ENCODE measurements around the gene HNRNPA1. TPM values are rescaled to one million over a fixed set of nuclear protein-coding genes. Genes with fewer than 3 reads are reported as not detected.
"Not testable (repeated sequence)": the region's sequence is repeated elsewhere in the genome, so short reads cannot be mapped to it uniquely, and the experiment has no call there.

The HNRNPA1 gene
- total RNA-seq, 1 experiment from 2014 or later = 606 TPM

DNA sequence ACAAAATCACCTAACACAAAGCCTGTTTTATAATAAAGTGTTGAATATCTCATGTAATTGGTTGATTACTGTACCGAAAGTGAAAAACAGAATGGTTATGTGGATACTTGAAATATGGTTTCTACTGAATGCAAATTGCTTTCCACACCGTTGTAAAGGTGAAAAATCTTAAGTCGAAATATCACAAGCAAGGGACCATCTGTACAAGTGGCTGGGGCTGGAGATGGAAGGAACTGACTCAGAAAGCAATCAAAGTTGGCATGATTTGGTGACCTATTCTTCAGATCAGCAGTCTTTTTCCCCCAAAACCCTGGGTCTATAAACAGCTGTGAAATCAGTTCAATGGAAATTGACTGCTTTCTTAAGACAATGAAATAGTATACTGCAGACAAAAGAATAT lies 4.2 kb upstream of the HNRNPA1 start:
- DNase-seq (ENCODE audit: low read depth) = no peak

DNA sequence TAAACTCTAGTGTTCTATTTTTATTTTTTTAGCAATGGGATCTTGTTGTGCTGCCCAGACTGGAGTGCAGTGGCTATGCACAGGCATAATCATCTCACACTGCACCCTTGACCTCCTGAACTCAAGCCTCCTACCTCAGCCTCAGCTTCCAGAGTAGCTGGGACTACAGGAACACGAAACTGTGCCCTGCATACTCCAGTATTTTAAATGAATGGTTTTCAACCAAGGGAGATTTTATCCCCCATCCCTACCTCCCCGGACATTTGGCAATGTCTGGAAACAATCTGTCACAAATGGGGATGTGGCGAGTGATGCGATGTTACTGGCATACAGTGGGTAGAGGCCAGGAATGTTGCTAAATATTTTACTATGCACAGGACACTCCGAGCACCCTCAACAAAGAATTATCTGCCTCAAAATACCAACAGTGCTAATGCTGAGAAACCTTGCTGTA lies 2.7 kb upstream of the HNRNPA1 start:
- peak; percentile 62 for DNase-seq (ENCODE audit: low read depth)

DNA sequence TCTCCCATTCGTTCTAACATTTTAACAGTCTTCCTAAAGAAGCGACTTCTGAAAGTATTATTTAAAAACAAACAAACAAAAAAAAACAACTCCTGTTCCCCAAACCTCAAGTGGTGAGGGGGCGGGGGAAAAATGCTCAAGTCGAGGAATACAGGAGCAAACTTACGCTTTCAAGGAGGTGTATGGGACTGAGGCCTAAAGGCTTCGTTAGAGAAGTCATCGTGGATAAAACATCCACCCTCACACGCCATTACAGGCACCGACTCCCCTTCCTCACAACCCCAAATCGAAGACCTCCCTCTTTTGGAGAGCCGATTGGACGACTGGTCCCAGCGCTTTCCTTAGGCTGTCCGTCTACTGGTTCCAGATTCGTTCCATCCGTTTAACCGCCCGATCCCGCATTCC lies 1.3 kb upstream of the HNRNPA1 start:
- DNase-seq (ENCODE audit: low read depth) = no peak

- peak; percentile 100 for DNase-seq (ENCODE audit: low read depth)
Observed at GRCh38 chr12:54279632-54280467, 676 bp upstream of the HNRNPA1 start, which contains the start of gene CBX5. Gene CBX5, minus strand, starts transcription at chr12:54280122. Its CDS starts 22,472 bp downstream, at chr12:54257650.

- not testable (repeated sequence) for DNase-seq (ENCODE audit: low read depth)
Observed at GRCh38 chr12:54281261-54281638, 724 bp downstream of the HNRNPA1 start.

DNA sequence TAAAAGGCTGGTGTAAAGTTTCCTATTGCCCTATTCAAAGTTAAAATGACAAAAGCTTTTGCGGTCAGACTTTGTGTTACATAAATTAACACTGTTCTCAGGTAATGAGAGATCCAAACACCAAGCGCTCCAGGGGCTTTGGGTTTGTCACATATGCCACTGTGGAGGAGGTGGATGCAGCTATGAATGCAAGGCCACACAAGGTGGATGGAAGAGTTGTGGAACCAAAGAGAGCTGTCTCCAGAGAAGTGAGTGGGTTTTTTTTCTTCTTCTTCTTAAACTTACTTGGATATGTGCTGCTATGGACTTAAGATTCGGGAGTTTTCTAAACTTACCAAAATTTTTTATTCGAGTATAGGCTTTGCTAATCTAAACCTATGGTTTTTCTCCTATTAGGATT lies 1.2 kb downstream of the HNRNPA1 start:
- DNase-seq (ENCODE audit: low read depth) = not testable (repeated sequence)

DNA sequence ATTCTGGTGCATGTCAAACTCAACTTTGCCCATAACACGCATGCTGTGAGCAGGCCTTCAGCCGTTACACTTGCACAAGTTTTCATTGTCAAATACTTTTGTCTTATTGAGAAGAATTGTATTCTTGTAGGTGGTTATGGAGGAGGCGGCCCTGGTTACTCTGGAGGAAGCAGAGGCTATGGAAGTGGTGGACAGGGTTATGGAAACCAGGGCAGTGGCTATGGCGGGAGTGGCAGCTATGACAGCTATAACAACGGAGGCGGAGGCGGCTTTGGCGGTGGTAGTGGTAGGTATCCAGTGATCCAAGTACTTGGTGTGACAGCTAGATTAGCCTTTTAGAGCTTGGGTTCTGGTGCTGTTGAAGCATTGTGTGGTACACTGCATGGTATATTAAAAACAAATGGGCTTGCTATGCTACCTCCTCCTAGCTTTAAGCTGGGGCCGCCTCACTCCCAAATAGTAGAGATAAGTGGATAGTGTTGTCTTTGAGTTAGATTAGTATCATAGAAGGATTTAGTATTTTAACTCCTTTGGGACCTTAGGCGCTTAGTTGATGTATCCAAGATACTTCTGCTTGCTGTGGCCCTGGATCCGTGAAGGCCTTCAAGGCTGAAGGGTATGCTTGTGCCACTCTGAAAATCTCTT lies 2.5 kb downstream of the HNRNPA1 start:
- DNase-seq (ENCODE audit: low read depth) = no peak

- not testable (repeated sequence) for DNase-seq (ENCODE audit: low read depth)
Observed at GRCh38 chr12:54284070-54284780, 3.7 kb downstream of the HNRNPA1 start.

- no peak for DNase-seq (ENCODE audit: low read depth)
Observed at GRCh38 chr12:54285150-54286041, 4.9 kb downstream of the HNRNPA1 start.

GRCh38 chr12:54286042-54287030 lies 5.8 kb downstream of the HNRNPA1 start:
- no peak for DNase-seq (ENCODE audit: low read depth)

DNA sequence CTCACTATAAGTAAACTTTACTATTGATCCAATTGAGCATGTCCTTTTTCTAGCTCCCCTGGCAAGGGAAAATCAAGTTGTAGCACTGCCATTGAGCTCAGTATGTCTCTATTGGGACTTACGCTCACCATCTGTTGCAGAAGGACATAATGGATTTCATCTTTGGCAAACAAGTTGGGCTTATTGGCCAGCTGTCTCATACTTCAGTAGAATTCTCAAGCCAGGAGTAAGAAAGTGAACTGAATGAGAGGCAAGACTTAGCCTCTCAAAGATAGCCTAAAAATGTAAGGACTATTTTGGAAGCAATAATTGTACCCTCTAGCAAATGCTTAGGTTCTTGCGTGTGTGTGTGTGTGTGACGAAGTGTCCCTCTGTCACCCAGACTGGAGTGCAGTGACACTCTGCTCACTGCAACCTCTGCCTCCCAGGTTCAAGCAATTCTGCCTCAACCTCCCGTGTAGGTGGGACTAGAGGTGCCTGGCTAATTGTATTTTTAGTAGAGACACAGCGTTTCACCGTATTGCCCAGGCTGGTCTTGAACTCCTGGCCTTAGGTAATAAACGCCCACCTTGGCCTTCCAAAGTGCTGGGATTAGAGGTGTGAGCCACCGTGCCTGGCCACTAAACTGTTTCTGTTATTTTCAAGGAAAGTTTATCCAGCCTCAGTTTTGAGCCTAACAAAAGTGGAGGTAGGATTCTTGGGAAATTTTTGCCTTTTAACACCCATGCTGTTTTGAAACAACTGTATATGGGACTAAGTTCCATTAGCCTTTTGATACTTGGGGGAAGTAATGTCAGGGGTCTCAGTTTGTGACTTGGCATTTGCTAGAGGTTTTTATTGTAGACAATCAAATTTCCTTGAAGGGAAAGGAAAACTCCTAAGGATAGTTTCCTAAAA lies 7.0 kb downstream of the HNRNPA1 start:
- DNase-seq (ENCODE audit: low read depth) = no peak

GRCh38 chr12:54292083-54292930 lies 11.8 kb downstream of the HNRNPA1 start:
- no peak for DNase-seq (ENCODE audit: low read depth)

- DNase-seq (ENCODE audit: low read depth) = no peak
Observed at GRCh38 chr12:54292931-54293241, 12.4 kb downstream of the HNRNPA1 start.

GRCh38 chr12:54294152-54294952 lies 13.8 kb downstream of the HNRNPA1 start:
- peak; percentile 38 for DNase-seq (ENCODE audit: low read depth)

GRCh38 chr12:54294953-54295566 lies 14.5 kb downstream of the HNRNPA1 start:
- DNase-seq (ENCODE audit: low read depth) = no peak

- no peak for DNase-seq (ENCODE audit: low read depth)
Observed at GRCh38 chr12:54296393-54297099, 16.0 kb downstream of the HNRNPA1 start.

Measured in LHCN-M2 (cell line).